HEK293 (cell line): ENCODE results near the gene IQCF2.

Experiments
- CTCF ChIA-PET: fragments of 350-600 bp; formaldehyde crosslinking; extraction: SDS; loops from one replicate; lab custom pipeline; 2021; ENCODE audit warnings: antibody characterized with exemption; lab: Yijun Ruan, JAX
- POLR2A ChIA-PET: fragments of 300-600 bp; formaldehyde crosslinking; extraction: SDS; loops from one replicate; lab custom pipeline; 2020; ENCODE audit warnings: antibody characterized with exemption, inconsistent platforms; lab: Yijun Ruan, JAX
- H3K27ac ChIP-seq: fragments of 200-500 bp; sonication (Bioruptor generic); 2 replicates; pipeline ENCODE4 v1.5.1; 2014; ENCODE audit warnings: low read depth, low read length, control low read depth, inconsistent platforms; ENCODE audit errors: extremely low read depth
- H3K36me3 ChIP-seq, 2 experiments: fragments of 200-500 bp in 1 of 2; sonication (Bioruptor generic) in 1 of 2; 1 replicate in 1 of 2; 2 replicates in 1 of 2; pipeline ENCODE4 v1.5.1; 2014 to 2017; ENCODE audit warnings: inconsistent platforms in 2 of 2, low read length in 2 of 2; ENCODE audit not compliant: control insufficient read depth in 2 of 2, insufficient read depth in 1 of 2
- H3K4me1 ChIP-seq: fragments of 200-500 bp; sonication (Bioruptor generic); 2 replicates; pipeline ENCODE4 v1.5.1; 2014; ENCODE audit warnings: mild to moderate bottlenecking, low read length, inconsistent platforms; ENCODE audit not compliant: control insufficient read depth, insufficient read depth
- H3K4me3 ChIP-seq: 2 replicates; pipeline ENCODE4 v1.5.1; 2011; ENCODE audit warnings: low read depth, mild to moderate bottlenecking, control low read depth, low read length, moderate library complexity
- H3K9me3 ChIP-seq: fragments of 200-500 bp; sonication (Bioruptor generic); 2 replicates; pipeline ENCODE4 v1.5.1; 2014; ENCODE audit warnings: low read depth, low read length, inconsistent platforms; ENCODE audit not compliant: control insufficient read depth, insufficient read depth
- KLF8 ChIP-seq: fragments of 450-650 bp; formaldehyde crosslinking; IDR thresholded peaks from 2 replicates; pipeline ENCODE4 v1.5.1; 2016; ENCODE audit warnings: missing biosample characterization, missing genetic modification characterization
- PRDM1 ChIP-seq: fragments of 450-650 bp; formaldehyde crosslinking; IDR thresholded peaks from 2 replicates; pipeline ENCODE4; 2016; ENCODE audit warnings: missing biosample characterization, missing genetic modification characterization
- REPIN1 ChIP-seq: fragments of 450-650 bp; formaldehyde crosslinking; IDR thresholded peaks from 2 replicates; pipeline ENCODE4 v1.5.1; 2017; ENCODE audit warnings: missing biosample characterization, missing genetic modification characterization, low read depth
- SALL2 ChIP-seq: fragments of 450-650 bp; formaldehyde crosslinking; IDR thresholded peaks from 2 replicates; pipeline ENCODE4 v1.5.0; 2017; ENCODE audit warnings: missing biosample characterization, mild to moderate bottlenecking, missing genetic modification characterization, borderline replicate concordance
- SP2 ChIP-seq: fragments of 450-650 bp; formaldehyde crosslinking; IDR thresholded peaks from 2 replicates; pipeline ENCODE4 v1.5.1; 2016; ENCODE audit warnings: missing biosample characterization, missing genetic modification characterization
- TCF7L2 ChIP-seq: IDR thresholded peaks from 2 replicates; pipeline ENCODE4 v1.6.1; 2011; ENCODE audit warnings: low read depth, mild to moderate bottlenecking, inconsistent platforms, low read length, moderate library complexity, borderline replicate concordance
- ZBTB17 ChIP-seq: fragments of 450-650 bp; formaldehyde crosslinking; IDR thresholded peaks from 2 replicates; pipeline ENCODE4 v1.5.1; 2016; ENCODE audit warnings: missing biosample characterization, missing genetic modification characterization
- ZBTB20 ChIP-seq: fragments of 450-650 bp; formaldehyde crosslinking; IDR thresholded peaks from 2 replicates; pipeline ENCODE4 v1.5.1; 2016; ENCODE audit warnings: missing biosample characterization, missing genetic modification characterization
- ZNF114 ChIP-seq: fragments of 450-650 bp; formaldehyde crosslinking; IDR thresholded peaks from 2 replicates; pipeline ENCODE4 v1.5.0; 2017; ENCODE audit warnings: missing biosample characterization, missing genetic modification characterization
- ZNF138 ChIP-seq: fragments of 450-650 bp; formaldehyde crosslinking; IDR thresholded peaks from 2 replicates; pipeline ENCODE4 v1.5.1; 2016; ENCODE audit warnings: missing biosample characterization, missing genetic modification characterization, borderline replicate concordance
- ZNF157 ChIP-seq: fragments of 450-650 bp; formaldehyde crosslinking; IDR thresholded peaks from 2 replicates; pipeline ENCODE4 v1.5.1; 2016; ENCODE audit warnings: missing biosample characterization, missing genetic modification characterization
- ZNF2 ChIP-seq: fragments of 450-650 bp; formaldehyde crosslinking; IDR thresholded peaks from 2 replicates; pipeline ENCODE4 v1.5.1; 2016; ENCODE audit warnings: missing biosample characterization, missing genetic modification characterization
- ZNF202 ChIP-seq: fragments of 450-650 bp; formaldehyde crosslinking; IDR thresholded peaks from 2 replicates; pipeline ENCODE4 v1.5.1; 2016; ENCODE audit warnings: missing biosample characterization, missing genetic modification characterization, borderline replicate concordance
- ZNF335 ChIP-seq: fragments of 450-650 bp; formaldehyde crosslinking; conservative IDR thresholded peaks from 2 replicates; pipeline ENCODE4 v1.5.1; 2016; ENCODE audit warnings: missing biosample characterization, missing genetic modification characterization
- ZNF341 ChIP-seq: fragments of 450-650 bp; formaldehyde crosslinking; IDR thresholded peaks from 2 replicates; pipeline ENCODE4; 2016; ENCODE audit warnings: low read depth, missing biosample characterization, missing genetic modification characterization
- ZNF510 ChIP-seq: fragments of 450-650 bp; formaldehyde crosslinking; IDR thresholded peaks from 2 replicates; pipeline ENCODE4 v1.5.1; 2018; ENCODE audit warnings: mild to moderate bottlenecking, missing genetic modification characterization, missing biosample characterization; ENCODE audit not compliant: insufficient replicate concordance
- ZNF548 ChIP-seq: fragments of 450-650 bp; formaldehyde crosslinking; IDR thresholded peaks from 2 replicates; pipeline ENCODE4 v1.5.1; 2016; ENCODE audit warnings: missing biosample characterization, missing genetic modification characterization
- ZNF701 ChIP-seq: fragments of 450-650 bp; formaldehyde crosslinking; IDR thresholded peaks from 2 replicates; pipeline ENCODE4 v1.5.1; 2016; ENCODE audit warnings: missing biosample characterization, missing genetic modification characterization
- ZNF791 ChIP-seq: fragments of 450-650 bp; formaldehyde crosslinking; IDR thresholded peaks from 2 replicates; pipeline ENCODE4 v1.5.1; 2016; ENCODE audit warnings: missing biosample characterization, missing genetic modification characterization
- ZNF837 ChIP-seq: fragments of 450-650 bp; formaldehyde crosslinking; IDR thresholded peaks from 2 replicates; pipeline ENCODE4 v1.5.1; 2016; ENCODE audit warnings: missing biosample characterization, missing genetic modification characterization
- ZNF843 ChIP-seq: fragments of 450-650 bp; formaldehyde crosslinking; IDR thresholded peaks from 2 replicates; pipeline ENCODE4 v1.5.1; 2016; ENCODE audit warnings: missing biosample characterization, missing genetic modification characterization
- TF ChIP-seq, protein P1 (sequence below): fragments of 450-650 bp; formaldehyde crosslinking; IDR thresholded peaks from 2 replicates; pipeline ENCODE4 v1.5.1; 2017; ENCODE audit warnings: missing biosample characterization, missing genetic modification characterization
- TF ChIP-seq, protein P2 (sequence below): sonication (generic); formaldehyde crosslinking; IDR thresholded peaks from 2 replicates; pipeline ENCODE4 v1.8.1; 2022; ENCODE audit warnings: mild to moderate bottlenecking, moderate library complexity, missing genetic modification reagents
- TF ChIP-seq, protein P3 (sequence below): fragments of 450-650 bp; formaldehyde crosslinking; IDR thresholded peaks from 2 replicates; pipeline ENCODE4 v1.5.1; 2017; ENCODE audit warnings: missing biosample characterization, missing genetic modification characterization
- TF ChIP-seq, protein P4 (sequence below): fragments of 450-650 bp; formaldehyde crosslinking; conservative IDR thresholded peaks from 2 replicates; pipeline ENCODE4 v1.5.1; 2016; ENCODE audit warnings: low read depth, missing biosample characterization, missing genetic modification characterization

IQCF2 gene

DNA sequence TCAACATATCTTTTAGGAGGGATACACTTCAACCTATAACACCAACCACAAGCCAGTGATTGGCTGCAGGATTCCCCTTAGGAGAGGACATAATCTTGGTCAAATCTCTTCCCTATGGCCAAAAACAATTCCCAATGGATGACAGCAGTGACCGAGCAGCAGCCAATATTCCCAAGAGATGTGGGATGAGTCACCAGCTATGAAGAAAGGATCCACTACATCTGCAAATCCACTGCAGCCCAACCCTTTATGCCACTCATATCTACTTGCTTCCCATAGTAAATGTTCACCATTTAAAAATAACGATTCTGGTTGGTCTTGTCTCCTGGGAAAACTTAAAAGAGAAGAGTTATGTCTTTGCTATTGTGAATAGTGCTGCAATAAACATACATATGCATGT is 18.5 kb downstream of the IQCF2 start:
- no peaks in the 10 kb centered on the region for H3K36me3 ChIP-seq
- no peak for TF ChIP-seq ZNF548
- no peak for TF ChIP-seq ZNF157 (tag by site-specific recombination)
- TF ChIP-seq, protein P1, sequence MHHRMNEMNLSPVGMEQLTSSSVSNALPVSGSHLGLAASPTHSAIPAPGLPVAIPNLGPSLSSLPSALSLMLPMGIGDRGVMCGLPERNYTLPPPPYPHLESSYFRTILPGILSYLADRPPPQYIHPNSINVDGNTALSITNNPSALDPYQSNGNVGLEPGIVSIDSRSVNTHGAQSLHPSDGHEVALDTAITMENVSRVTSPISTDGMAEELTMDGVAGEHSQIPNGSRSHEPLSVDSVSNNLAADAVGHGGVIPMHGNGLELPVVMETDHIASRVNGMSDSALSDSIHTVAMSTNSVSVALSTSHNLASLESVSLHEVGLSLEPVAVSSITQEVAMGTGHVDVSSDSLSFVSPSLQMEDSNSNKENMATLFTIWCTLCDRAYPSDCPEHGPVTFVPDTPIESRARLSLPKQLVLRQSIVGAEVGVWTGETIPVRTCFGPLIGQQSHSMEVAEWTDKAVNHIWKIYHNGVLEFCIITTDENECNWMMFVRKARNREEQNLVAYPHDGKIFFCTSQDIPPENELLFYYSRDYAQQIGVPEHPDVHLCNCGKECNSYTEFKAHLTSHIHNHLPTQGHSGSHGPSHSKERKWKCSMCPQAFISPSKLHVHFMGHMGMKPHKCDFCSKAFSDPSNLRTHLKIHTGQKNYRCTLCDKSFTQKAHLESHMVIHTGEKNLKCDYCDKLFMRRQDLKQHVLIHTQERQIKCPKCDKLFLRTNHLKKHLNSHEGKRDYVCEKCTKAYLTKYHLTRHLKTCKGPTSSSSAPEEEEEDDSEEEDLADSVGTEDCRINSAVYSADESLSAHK (tag by site-specific recombination) = no peak
- TF ChIP-seq PRDM1 = no peak
- TF ChIP-seq, protein P2, sequence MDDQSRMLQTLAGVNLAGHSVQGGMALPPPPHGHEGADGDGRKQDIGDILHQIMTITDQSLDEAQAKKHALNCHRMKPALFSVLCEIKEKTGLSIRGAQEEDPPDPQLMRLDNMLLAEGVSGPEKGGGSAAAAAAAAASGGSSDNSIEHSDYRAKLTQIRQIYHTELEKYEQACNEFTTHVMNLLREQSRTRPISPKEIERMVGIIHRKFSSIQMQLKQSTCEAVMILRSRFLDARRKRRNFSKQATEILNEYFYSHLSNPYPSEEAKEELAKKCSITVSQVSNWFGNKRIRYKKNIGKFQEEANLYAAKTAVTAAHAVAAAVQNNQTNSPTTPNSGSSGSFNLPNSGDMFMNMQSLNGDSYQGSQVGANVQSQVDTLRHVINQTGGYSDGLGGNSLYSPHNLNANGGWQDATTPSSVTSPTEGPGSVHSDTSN (CRISPR knock-in tag) = no peak
- no peak for TF ChIP-seq ZNF335 (tag by site-specific recombination)
- TF ChIP-seq SP2 (tag by site-specific recombination) = no peak
- H3K4me1 ChIP-seq = no peaks in the 10 kb centered on the region
- ChIA-PET CTCF (interaction anchor here (0.7 kb wide), 1 partner anchor 129 kb away, joined by 4 read pairs; no protein-coding TSS in a partner anchor), POLR2A (no interaction called here)
- H3K9me3 ChIP-seq = no peaks in the 10 kb centered on the region
- H3K27ac ChIP-seq = no peak overlapping the region
- no peak overlapping the region for H3K4me3 ChIP-seq

DNA sequence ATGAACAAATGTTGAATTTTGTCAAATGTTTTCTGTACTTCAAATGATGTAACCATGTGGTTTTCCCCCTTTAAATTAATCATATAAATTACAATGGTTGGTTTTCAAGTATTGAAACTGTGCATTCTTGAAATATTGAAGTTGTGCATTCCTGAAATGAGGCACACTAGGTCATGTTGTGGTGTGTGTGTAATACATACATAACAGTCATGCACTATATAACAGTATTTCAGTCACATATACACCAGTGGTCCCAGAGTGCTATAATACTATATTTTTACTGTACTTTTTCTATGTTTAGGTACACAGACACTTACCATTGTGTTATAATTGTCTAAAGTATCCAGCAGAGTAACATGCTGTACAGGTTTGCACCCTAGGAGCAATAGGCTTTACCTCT is 25.0 kb downstream of the IQCF2 start:
- Histone ChIP-seq H3K4me3 (no peak overlapping the region), H3K9me3 (no peaks in the 10 kb centered on the region), H3K4me1 (no peaks in the 10 kb centered on the region)
- CTCF ChIA-PET = no interaction called here
- TF ChIP-seq ZNF510 = no peak
- no peak for TF ChIP-seq ZNF837 (tag by site-specific recombination)
- no peak for TF ChIP-seq SALL2 (tag by site-specific recombination)
- no peak for TF ChIP-seq KLF8 (tag by site-specific recombination)
- no peak for TF ChIP-seq ZBTB17
- TF ChIP-seq ZNF791 = no peak
- no peak for TF ChIP-seq REPIN1
- TF ChIP-seq, all 188 proteins: peak for 0
- POLR2A ChIA-PET = no interaction called here
- no peak overlapping the region for H3K27ac ChIP-seq
- no peaks in the 10 kb centered on the region for H3K36me3 ChIP-seq

DNA sequence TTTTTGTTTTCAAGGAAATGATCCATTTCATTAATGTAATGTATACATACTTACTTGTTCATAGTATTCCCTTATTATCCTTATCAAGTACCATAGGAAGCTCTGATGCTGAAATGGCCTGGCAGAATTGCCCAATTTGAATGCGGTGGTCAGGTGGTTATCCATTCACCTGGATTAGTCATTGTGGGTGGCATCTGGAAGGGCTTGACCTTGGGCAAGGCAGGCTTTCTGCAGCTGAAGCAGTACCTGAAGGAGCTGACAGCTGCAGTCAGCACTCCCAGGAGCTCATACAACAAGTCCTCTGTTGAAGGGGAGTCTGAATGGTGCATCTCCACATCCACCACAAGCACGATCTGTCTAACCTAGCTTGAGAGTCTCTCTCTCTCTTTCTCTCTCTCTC is 26.2 kb downstream of the IQCF2 start:
- CTCF ChIA-PET = interaction anchor here (0.6 kb wide), 1 partner anchor 53 kb away, joined by 6 read pairs; no protein-coding TSS in a partner anchor
- H3K9me3 ChIP-seq = no peaks in the 10 kb centered on the region
- no peak overlapping the region for H3K27ac ChIP-seq
- POLR2A ChIA-PET = no interaction called here
- no peaks in the 10 kb centered on the region for H3K4me1 ChIP-seq
- no peaks in the 10 kb centered on the region for H3K36me3 ChIP-seq
- no peak overlapping the region for H3K4me3 ChIP-seq
- no peak for TF ChIP-seq ZNF202
- no peak for TF ChIP-seq ZNF138 (tag by site-specific recombination)
- no peak for TF ChIP-seq ZNF341 (tag by site-specific recombination)
- no peak for TF ChIP-seq ZNF701 (tag by site-specific recombination)
- TF ChIP-seq ZNF2 = no peak
- TF ChIP-seq ZNF843 (tag by site-specific recombination) = no peak
- TF ChIP-seq, protein P3, sequence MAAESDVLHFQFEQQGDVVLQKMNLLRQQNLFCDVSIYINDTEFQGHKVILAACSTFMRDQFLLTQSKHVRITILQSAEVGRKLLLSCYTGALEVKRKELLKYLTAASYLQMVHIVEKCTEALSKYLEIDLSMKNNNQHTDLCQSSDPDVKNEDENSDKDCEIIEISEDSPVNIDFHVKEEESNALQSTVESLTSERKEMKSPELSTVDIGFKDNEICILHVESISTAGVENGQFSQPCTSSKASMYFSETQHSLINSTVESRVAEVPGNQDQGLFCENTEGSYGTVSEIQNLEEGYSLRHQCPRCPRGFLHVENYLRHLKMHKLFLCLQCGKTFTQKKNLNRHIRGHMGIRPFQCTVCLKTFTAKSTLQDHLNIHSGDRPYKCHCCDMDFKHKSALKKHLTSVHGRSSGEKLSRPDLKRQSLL = no peak
- TF ChIP-seq, protein P4, sequence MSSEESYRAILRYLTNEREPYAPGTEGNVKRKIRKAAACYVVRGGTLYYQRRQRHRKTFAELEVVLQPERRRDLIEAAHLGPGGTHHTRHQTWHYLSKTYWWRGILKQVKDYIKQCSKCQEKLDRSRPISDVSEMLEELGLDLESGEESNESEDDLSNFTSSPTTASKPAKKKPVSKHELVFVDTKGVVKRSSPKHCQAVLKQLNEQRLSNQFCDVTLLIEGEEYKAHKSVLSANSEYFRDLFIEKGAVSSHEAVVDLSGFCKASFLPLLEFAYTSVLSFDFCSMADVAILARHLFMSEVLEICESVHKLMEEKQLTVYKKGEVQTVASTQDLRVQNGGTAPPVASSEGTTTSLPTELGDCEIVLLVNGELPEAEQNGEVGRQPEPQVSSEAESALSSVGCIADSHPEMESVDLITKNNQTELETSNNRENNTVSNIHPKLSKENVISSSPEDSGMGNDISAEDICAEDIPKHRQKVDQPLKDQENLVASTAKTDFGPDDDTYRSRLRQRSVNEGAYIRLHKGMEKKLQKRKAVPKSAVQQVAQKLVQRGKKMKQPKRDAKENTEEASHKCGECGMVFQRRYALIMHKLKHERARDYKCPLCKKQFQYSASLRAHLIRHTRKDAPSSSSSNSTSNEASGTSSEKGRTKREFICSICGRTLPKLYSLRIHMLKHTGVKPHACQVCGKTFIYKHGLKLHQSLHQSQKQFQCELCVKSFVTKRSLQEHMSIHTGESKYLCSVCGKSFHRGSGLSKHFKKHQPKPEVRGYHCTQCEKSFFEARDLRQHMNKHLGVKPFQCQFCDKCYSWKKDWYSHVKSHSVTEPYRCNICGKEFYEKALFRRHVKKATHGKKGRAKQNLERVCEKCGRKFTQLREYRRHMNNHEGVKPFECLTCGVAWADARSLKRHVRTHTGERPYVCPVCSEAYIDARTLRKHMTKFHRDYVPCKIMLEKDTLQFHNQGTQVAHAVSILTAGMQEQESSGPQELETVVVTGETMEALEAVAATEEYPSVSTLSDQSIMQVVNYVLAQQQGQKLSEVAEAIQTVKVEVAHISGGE = no peak
- TF ChIP-seq ZBTB20 (tag by site-specific recombination) = no peak
- TF ChIP-seq TCF7L2 = no peak
- TF ChIP-seq ZNF114 = no peak
